H1 (cell line): ENCODE results near the gene SCO2. TPM values are rescaled to one million over a fixed set of nuclear protein-coding genes. Genes with fewer than 3 reads are reported as not detected.

Experiments
- CTCF ChIA-PET: fragments of 300-600 bp; sonication (Branson Sonifier 250); formaldehyde crosslinking; loops from one replicate; lab custom pipeline; 2021; ENCODE audit not compliant: partially characterized antibody; lab: Charles Lee
- POLR2A ChIA-PET: fragments of 300-600 bp; sonication (Branson Sonifier 250); formaldehyde crosslinking; loops from one replicate; lab custom pipeline; 2021; ENCODE audit warnings: inconsistent platforms; ENCODE audit not compliant: partially characterized antibody; lab: Charles Lee
- DNase-seq, 2 experiments: peaks; one replicate each; pipeline versions ENCODE4 v3.0.0 to v3.0.0-alpha.2; 2010 to 2022; ENCODE audit warnings: low spot score in 2 of 2, low read depth in 1 of 2, mixed read lengths in 1 of 2
- FAIRE-seq: peaks from 2 replicates; lab custom pipeline; 2011; peaks lifted over from hg19 to GRCh38; lab: Jason Lieb, UNC
- H2AFZ ChIP-seq: 2 replicates; pipeline ENCODE4 v1.8.1; 2012; ENCODE audit warnings: low read length, inconsistent platforms
- H2AK5ac ChIP-seq: 2 replicates; pipeline ENCODE4 v1.6.1; 2013; ENCODE audit warnings: low read depth, low read length
- H2BK120ac ChIP-seq: replicated peaks from 2 replicates; pipeline ENCODE3; 2013; ENCODE audit warnings: low read depth, low read length, inconsistent platforms
- H2BK12ac ChIP-seq: 2 replicates; pipeline ENCODE4 v1.6.1; 2013; ENCODE audit warnings: low read depth, low read length
- H2BK15ac ChIP-seq: 2 replicates; pipeline ENCODE4 v1.6.1; 2013; ENCODE audit warnings: low read length
- H2BK20ac ChIP-seq: 2 replicates; pipeline ENCODE4 v1.6.1; 2013; ENCODE audit warnings: low read length
- H2BK5ac ChIP-seq: 2 replicates; pipeline ENCODE4 v1.6.1; 2013; ENCODE audit warnings: low read depth, low read length
- H3K14ac ChIP-seq: 2 replicates; pipeline ENCODE4 v1.6.1; 2013; ENCODE audit warnings: inconsistent platforms; ENCODE audit not compliant: insufficient read length
- H3K18ac ChIP-seq: 2 replicates; pipeline ENCODE4 v1.6.1; 2013; ENCODE audit warnings: low read length; ENCODE audit errors: extremely low read depth
- H3K23ac ChIP-seq: 2 replicates; pipeline ENCODE4 v1.6.1; 2013; ENCODE audit warnings: inconsistent platforms; ENCODE audit not compliant: insufficient read length
- H3K23me2 ChIP-seq: 2 replicates; pipeline ENCODE4 v1.6.1; 2013; ENCODE audit warnings: low read depth, low read length
- H3K27ac ChIP-seq: 2 replicates; pipeline ENCODE4 v1.6.1; 2011; ENCODE audit warnings: low read depth, low read length, inconsistent platforms
- H3K27me3 ChIP-seq, 4 experiments: replicated peaks in 1 of 4; 1 replicate in 1 of 4; 2 replicates in 3 of 4; pipeline versions ENCODE4 v1.6.1 to v1.8.1; 2011 to 2013; ENCODE audit warnings: low read length in 3 of 4, mild to moderate bottlenecking in 3 of 4, inconsistent platforms in 2 of 4, mixed read lengths in 2 of 4, moderate library complexity in 1 of 4; ENCODE audit not compliant: control insufficient read depth in 3 of 4, insufficient read depth in 3 of 4; ENCODE audit errors: extremely low read depth in 1 of 4
- H3K36me3 ChIP-seq, 4 experiments: 2 replicates each; pipeline versions ENCODE4 v1.6.1 to v1.8.1; 2011 to 2013; ENCODE audit warnings: mild to moderate bottlenecking in 4 of 4, low read length in 3 of 4, moderate library complexity in 2 of 4, control low read depth in 1 of 4, inconsistent platforms in 1 of 4; ENCODE audit not compliant: insufficient read depth in 4 of 4, control insufficient read depth in 2 of 4
- H3K4ac ChIP-seq: replicated peaks from 2 replicates; pipeline ENCODE3; 2013; ENCODE audit warnings: low read length, low read depth, mixed read lengths, inconsistent platforms; ENCODE audit not compliant: insufficient read length
- H3K4me1 ChIP-seq, 4 experiments: replicated peaks in 1 of 4; 1 replicate in 1 of 4; 2 replicates in 3 of 4; pipeline versions ENCODE4 v1.6.1 to v1.8.1; 2011 to 2013; ENCODE audit warnings: low read length in 3 of 4, inconsistent platforms in 2 of 4, mixed read lengths in 1 of 4; ENCODE audit not compliant: insufficient read depth in 4 of 4, control insufficient read depth in 3 of 4
- H3K4me2 ChIP-seq, 2 experiments: 2 replicates each; pipeline versions ENCODE4 v1.6.1 to v1.8.1; 2011 to 2013; ENCODE audit warnings: low read depth in 2 of 2, low read length in 2 of 2, control low read depth in 1 of 2, inconsistent platforms in 1 of 2, mild to moderate bottlenecking in 1 of 2; ENCODE audit not compliant: insufficient read depth in 1 of 2
- H3K4me3 ChIP-seq, 4 experiments: fragments of 200-600, 300-600 bp in 1 of 4; sonication (generic), shearing (Covaris generic), sonication (Bioruptor Twin) in 1 of 4; 2 replicates each; pipeline versions ENCODE4 v1.5.1 to v1.8.1; 2011 to 2016; ENCODE audit warnings: low read length in 4 of 4, low read depth in 3 of 4, control low read depth in 2 of 4, inconsistent platforms in 2 of 4, mild to moderate bottlenecking in 2 of 4, mixed read lengths in 1 of 4, moderate library complexity in 1 of 4; ENCODE audit not compliant: insufficient read depth in 2 of 4; ENCODE audit errors: extremely low read depth in 1 of 4
- H3K56ac ChIP-seq: replicated peaks from 2 replicates; pipeline ENCODE3; 2013; ENCODE audit warnings: low read depth, mild to moderate bottlenecking, mixed read lengths, low read length, inconsistent platforms; ENCODE audit not compliant: insufficient read length
- H3K79me1 ChIP-seq: 2 replicates; pipeline ENCODE4 v1.6.1; 2013; ENCODE audit warnings: low read depth, low read length, control low read depth
- H3K79me2 ChIP-seq, 2 experiments: 2 replicates each; pipeline versions ENCODE4 v1.6.1 to v1.8.1; 2012 to 2013; ENCODE audit warnings: low read length in 2 of 2, mild to moderate bottlenecking in 2 of 2, inconsistent platforms in 1 of 2; ENCODE audit not compliant: insufficient read depth in 2 of 2, control insufficient read depth in 1 of 2
- H3K9ac ChIP-seq, 4 experiments: replicated peaks in 1 of 4; 1 replicate in 1 of 4; 2 replicates in 3 of 4; pipeline versions ENCODE4 v1.6.1 to v1.8.1; 2011 to 2013; ENCODE audit warnings: low read depth in 3 of 4, low read length in 3 of 4, control low read depth in 2 of 4, mild to moderate bottlenecking in 2 of 4, moderate library complexity in 2 of 4, inconsistent platforms in 1 of 4; ENCODE audit errors: extremely low read depth in 1 of 4
- H3K9me3 ChIP-seq, 2 experiments: 2 replicates each; pipeline versions ENCODE4 v1.6.1 to v1.8.1; 2012 to 2013; ENCODE audit warnings: mild to moderate bottlenecking in 2 of 2, moderate library complexity in 2 of 2, control low read depth in 1 of 2, inconsistent platforms in 1 of 2, low read depth in 1 of 2, low read length in 1 of 2, mixed read lengths in 1 of 2; ENCODE audit not compliant: insufficient read depth in 2 of 2
- H4K20me1 ChIP-seq, 2 experiments: replicated peaks in 1 of 2; 2 replicates each; pipeline versions ENCODE3 to v1.8.1; 2011 to 2013; ENCODE audit warnings: inconsistent platforms in 2 of 2, low read length in 2 of 2, mild to moderate bottlenecking in 1 of 2; ENCODE audit not compliant: insufficient read depth in 2 of 2, control insufficient read depth in 1 of 2
- H4K5ac ChIP-seq: 2 replicates; pipeline ENCODE4 v1.6.1; 2013; ENCODE audit warnings: low read length, low read depth, mixed read lengths, inconsistent platforms; ENCODE audit not compliant: insufficient read length
- H4K8ac ChIP-seq: 2 replicates; pipeline ENCODE4 v1.8.0; 2013; ENCODE audit warnings: mild to moderate bottlenecking, moderate library complexity, low read length, inconsistent platforms; ENCODE audit not compliant: insufficient read depth; ENCODE audit errors: extremely low read depth
- H4K91ac ChIP-seq: replicated peaks from 2 replicates; pipeline ENCODE3; 2013; ENCODE audit warnings: low read length, mixed read lengths, inconsistent platforms; ENCODE audit not compliant: insufficient read length
- KDM5A ChIP-seq: fragments of 200-600 bp; IDR thresholded peaks from 2 replicates; pipeline ENCODE4 v1.7.1; 2012; ENCODE audit warnings: mild to moderate bottlenecking, low read length, inconsistent platforms, mixed read lengths
- WGBS, 2 experiments: shearing (Covaris generic) in 1 of 2; methylation state at CpG; one replicate each; pipeline versions ENCODE4 v1.1.6 to v1.1.7; 2013 to 2015; ENCODE audit warnings: low lambda C conversion rate in 2 of 2, mixed read lengths in 2 of 2, inconsistent platforms in 1 of 2, low coverage in 1 of 2, missing lambda C conversion rate in 1 of 2; ENCODE audit not compliant: insufficient replicate concordance in 2 of 2, insufficient coverage in 1 of 2, insufficient read length in 1 of 2; ENCODE audit errors: extremely low coverage in 1 of 2, missing lambda C conversion rate in 1 of 2; 5-methylcytosine and 5-hydroxymethylcytosine counted together
- polyA plus RNA-seq, 7 experiments: library from polyadenylated mRNA; depleted of rRNA in 3 of 7; stranded (reverse) in 5 of 7; unstranded in 2 of 7; fragments of >200 nt in 5 of 7; fragments of 200-250 nt in 2 of 7; gene quantifications; 1 replicate in 5 of 7; 2 replicates in 1 of 7; 4 replicates in 1 of 7; pipeline versions ENCODE4 v1.2.1 to v1.2.3, GENCODE V29; 2011 to 2013; ENCODE audit warnings: missing spikeins in 2 of 7, mixed read lengths in 2 of 7
- total RNA-seq: library from RNA; stranded (reverse); fragmentation: NEBNext Ultra II Directional; extraction: Animal tissue kit (Norgen Biotek cat#: 25700); gene quantifications from 2 replicates; pipeline ENCODE4 v1.2.1, GENCODE V29; 2021
- TF ChIP-seq, protein P1 (sequence below): IDR thresholded peaks from 2 replicates; pipeline ENCODE4 v1.6.1; 2012; ENCODE audit warnings: low read length, inconsistent platforms
- TF ChIP-seq, protein P2 (sequence below): IDR thresholded peaks from 2 replicates; pipeline ENCODE4 v1.6.1; 2012; ENCODE audit warnings: inconsistent platforms
- TF ChIP-seq, protein P3 (sequence below): IDR thresholded peaks from 2 replicates; pipeline ENCODE4 v1.6.1; 2012; ENCODE audit warnings: inconsistent platforms

SCO2 gene
- total and polyA plus RNA-seq, 2 of the 8 experiments (the other 6 are each of a cell fraction or from before 2014, with no cell fraction given), result 2.0 TPM; not detected in 1

DNA sequence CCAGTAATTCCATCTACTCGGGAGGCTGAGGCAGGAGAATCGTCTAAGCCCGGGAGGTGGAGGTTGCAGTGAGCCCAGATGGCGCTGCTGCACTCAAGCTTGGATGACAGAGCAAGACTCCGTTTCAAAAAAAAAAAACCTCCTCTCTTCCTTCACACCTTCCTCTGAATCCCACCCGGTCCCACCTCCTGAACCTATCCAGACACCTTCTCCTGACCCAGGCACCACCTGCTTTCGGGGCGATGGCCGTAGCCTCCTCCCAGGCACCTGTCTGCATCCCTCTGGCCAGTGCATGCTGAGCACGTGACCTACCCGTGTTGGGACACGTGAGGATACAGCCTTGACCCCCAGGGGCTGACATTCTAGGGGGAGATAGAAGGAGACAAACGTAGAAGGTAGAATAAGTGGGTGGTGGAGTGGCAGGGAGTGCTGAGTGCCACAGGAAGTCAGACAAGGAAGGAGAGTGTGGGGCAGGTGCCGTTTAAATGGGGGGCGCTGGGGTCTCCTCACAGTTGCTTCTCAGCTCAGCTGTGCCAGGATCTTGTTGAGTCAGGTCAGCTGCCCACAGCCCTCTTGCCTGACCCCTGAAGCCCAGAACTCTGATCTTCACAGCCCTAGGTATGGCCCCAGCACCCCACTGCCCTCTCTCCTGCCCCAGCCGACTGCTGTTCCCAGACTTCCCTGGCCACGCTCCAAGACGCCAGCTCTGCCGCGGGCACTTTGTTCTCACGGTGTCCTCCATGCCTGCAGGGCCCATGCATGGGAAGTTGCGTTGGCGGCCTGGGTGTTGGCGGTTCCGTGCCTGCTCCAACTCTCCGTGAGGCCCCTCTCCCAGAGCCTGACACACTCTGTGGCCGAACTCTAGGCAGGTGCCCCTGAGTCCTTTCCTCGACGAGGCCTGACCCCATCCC lies 39.9 kb downstream of the SCO2 start:
- H3K79me1 ChIP-seq, result no peaks in the 10 kb centered on the region
- H3K23ac ChIP-seq, result no peak overlapping the region
- H3K23me2 ChIP-seq, result peaks cover 4% of the 10 kb centered on the region; the same call in 1 of the 2 replicates
- H4K8ac ChIP-seq, result peak overlapping the region; percentile 92
- no peak overlapping the region for H2BK15ac ChIP-seq
- no peak overlapping the region for H3K27ac ChIP-seq
- no peak overlapping the region for H2BK5ac ChIP-seq
- TF ChIP-seq, protein P1, sequence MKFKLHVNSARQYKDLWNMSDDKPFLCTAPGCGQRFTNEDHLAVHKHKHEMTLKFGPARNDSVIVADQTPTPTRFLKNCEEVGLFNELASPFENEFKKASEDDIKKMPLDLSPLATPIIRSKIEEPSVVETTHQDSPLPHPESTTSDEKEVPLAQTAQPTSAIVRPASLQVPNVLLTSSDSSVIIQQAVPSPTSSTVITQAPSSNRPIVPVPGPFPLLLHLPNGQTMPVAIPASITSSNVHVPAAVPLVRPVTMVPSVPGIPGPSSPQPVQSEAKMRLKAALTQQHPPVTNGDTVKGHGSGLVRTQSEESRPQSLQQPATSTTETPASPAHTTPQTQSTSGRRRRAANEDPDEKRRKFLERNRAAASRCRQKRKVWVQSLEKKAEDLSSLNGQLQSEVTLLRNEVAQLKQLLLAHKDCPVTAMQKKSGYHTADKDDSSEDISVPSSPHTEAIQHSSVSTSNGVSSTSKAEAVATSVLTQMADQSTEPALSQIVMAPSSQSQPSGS, result no peak
- TF ChIP-seq, protein P2, sequence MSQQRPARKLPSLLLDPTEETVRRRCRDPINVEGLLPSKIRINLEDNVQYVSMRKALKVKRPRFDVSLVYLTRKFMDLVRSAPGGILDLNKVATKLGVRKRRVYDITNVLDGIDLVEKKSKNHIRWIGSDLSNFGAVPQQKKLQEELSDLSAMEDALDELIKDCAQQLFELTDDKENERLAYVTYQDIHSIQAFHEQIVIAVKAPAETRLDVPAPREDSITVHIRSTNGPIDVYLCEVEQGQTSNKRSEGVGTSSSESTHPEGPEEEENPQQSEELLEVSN, result peak; percentile 78
- TF ChIP-seq, protein P3, sequence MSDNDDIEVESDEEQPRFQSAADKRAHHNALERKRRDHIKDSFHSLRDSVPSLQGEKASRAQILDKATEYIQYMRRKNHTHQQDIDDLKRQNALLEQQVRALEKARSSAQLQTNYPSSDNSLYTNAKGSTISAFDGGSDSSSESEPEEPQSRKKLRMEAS, result peak; percentile 58; the same call in 1 of the 2 replicates
- TF ChIP-seq KDM5A, result no peak
- 0 out of 8 replicates have a peak, but pooled peaks cover 0 to 2% (median 0%) of the 10 kb centered on the region in 4 experiments for H3K36me3 ChIP-seq
- peaks cover 0 to 7% (median 4%) of the 10 kb centered on the region in 4 experiments; a peak in 5 of 7 replicates for H3K27me3 ChIP-seq
- H4K20me1 ChIP-seq, result peaks cover 0 to 3% of the 10 kb centered on the region in 2 experiments
- H4K5ac ChIP-seq, result no peak overlapping the region
- no peaks in the 10 kb centered on the region for H3K9me3 ChIP-seq
- H2BK20ac ChIP-seq, result no peak overlapping the region
- no peak overlapping the region for H2BK12ac ChIP-seq
- FAIRE-seq (no peak), DNase-seq (no peak)
- no peaks in the 10 kb centered on the region for H3K79me2 ChIP-seq
- peaks cover 0 to 5% (median 0%) of the 10 kb centered on the region in 4 experiments; a peak in 3 of 7 replicates for H3K4me1 ChIP-seq
- H3K14ac ChIP-seq, result no peak overlapping the region
- WGBS, 2 experiments, result 87% methylated on average over 29 of the region's 29 CpGs; no CpG with 5 or more reads in 1 of the 2 experiments
- H3K56ac ChIP-seq, result no peak overlapping the region
- H3K4me2 ChIP-seq, result no peak overlapping the region
- H3K4me3 ChIP-seq, result no peak overlapping the region
- H2AFZ ChIP-seq, result no peak overlapping the region
- H2BK120ac ChIP-seq, result no peak overlapping the region
- ChIA-PET CTCF (interaction anchor here (0.7 to 5.6 kb wide), 9 partner anchors 11 to 1158 kb away, joined by 3 to 54 read pairs (median 3); no protein-coding TSS in a partner anchor), POLR2A (interaction anchor here (1.5 to 4.8 kb wide), 7 partner anchors 9 to 20 kb away, joined by 3 to 21 read pairs (median 17); no protein-coding TSS in a partner anchor)
- no peak overlapping the region for H3K9ac ChIP-seq
- no peak overlapping the region for H3K4ac ChIP-seq
- H2AK5ac ChIP-seq, result no peak overlapping the region
- H4K91ac ChIP-seq, result no peak overlapping the region
- no peak overlapping the region for H3K18ac ChIP-seq
